HG02981 (cell line): ENCODE measurements around the gene SMIM3.
"Not testable (repeated sequence)": the region's sequence is repeated elsewhere in the genome, so short reads cannot be mapped to it uniquely, and the experiment has no call there.

Experiments used
- ATAC-seq: cut with Tn5 transposase; IDR thresholded peaks from one replicate; pipeline ENCODE4 v1.9.1; 2021; ENCODE audit warnings: mild to moderate bottlenecking, moderate library complexity; ENCODE audit not compliant: unreplicated experiment

Gene SMIM3, protein sequence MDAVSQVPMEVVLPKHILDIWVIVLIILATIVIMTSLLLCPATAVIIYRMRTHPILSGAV

DNA sequence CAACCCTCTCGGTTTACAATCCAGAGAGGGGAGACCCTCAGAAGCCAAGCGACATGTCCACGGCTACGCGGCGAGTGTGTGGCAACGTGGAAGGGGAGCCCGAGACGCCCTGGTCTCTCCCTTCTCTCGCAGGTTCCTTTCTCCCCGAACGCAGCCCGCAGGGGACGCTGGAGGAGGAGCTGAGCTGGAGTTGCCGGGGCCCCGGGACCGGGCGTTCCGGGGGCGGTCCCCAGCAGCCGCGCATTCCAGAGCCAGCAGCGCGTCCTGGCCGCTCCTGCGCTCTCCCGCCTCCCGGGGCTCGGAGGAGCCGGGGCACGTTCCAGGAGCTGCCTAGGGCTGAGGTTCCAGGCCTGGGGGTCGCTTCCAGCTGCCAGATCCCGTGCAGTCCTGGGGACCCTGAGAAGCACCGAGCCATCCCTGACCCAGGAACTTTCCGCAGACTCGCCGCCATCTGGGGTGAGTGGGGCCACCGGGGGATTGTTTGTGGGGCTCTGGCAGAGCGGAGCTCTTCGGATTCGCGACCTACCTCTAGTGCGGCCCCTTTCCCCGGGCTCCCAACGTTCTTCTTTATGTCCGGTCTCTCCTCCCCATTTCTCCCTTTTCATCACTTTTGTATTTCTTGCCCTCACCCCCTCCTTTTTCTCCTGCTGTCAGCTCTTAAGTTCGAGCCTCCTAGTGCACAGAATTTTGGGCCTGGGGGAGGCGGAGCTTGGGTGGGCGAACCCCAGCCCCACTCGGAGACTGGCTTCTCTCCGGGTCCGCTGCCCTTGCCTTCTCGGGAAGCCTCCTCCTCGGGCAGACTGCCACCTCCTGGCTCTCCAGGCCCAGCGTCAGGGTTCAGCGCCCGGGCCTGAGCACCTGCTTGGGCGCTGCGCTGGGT is at the start of gene SMIM3:
Gene SMIM3, plus strand, starts transcription at position 241 of the 880 bp plus-strand sequence. CDS start 16,684 bp downstream, outside the sequence.
- ATAC-seq, result no peak

DNA sequence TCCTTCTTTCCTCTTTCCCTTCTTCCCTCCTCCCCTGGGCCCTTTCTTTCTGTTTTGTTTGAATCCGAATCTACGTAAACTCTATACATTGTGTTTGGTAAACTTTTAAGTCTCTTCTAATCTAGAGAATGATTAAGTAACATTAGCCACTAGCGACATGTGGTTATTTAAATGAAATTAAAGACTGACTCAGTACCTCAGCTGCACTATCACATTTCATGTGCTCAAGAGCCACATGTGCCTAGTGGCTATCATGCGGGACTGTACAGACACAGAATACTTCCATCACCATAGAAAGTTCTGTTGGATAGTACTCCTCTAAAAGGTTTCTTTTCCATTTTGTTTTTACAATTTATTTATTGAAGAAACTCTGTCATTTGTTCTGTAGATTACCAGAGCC is 48.7 kb upstream of the SMIM3 start:
- no peak for ATAC-seq

DNA sequence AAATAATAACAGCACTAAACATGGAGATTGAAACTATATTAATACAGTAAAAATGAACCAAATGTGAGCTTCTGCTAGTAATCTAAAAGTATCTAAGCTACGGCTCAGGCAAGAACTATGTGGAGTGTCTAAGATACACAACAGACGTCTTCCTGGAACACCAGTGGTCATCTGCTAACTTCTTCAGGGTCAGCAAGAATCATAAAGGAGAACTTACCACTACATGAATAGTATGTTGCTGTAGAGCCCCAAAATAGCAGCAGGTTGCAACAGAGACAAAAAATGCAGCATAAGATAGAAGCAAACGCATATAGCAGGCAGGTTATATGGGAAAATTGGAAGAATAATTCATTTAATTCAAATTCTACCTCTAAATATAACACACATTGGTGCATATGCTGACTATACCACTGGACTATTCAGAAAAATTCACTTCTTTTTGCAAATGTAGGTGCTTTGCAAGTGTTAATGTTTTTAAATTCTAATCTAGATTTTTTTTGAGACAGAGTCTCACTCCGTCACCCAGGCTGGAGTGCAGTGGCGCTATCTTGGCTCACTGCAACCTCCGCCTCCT is 46.8 kb upstream of the SMIM3 start:
- ATAC-seq, result no peak

DNA sequence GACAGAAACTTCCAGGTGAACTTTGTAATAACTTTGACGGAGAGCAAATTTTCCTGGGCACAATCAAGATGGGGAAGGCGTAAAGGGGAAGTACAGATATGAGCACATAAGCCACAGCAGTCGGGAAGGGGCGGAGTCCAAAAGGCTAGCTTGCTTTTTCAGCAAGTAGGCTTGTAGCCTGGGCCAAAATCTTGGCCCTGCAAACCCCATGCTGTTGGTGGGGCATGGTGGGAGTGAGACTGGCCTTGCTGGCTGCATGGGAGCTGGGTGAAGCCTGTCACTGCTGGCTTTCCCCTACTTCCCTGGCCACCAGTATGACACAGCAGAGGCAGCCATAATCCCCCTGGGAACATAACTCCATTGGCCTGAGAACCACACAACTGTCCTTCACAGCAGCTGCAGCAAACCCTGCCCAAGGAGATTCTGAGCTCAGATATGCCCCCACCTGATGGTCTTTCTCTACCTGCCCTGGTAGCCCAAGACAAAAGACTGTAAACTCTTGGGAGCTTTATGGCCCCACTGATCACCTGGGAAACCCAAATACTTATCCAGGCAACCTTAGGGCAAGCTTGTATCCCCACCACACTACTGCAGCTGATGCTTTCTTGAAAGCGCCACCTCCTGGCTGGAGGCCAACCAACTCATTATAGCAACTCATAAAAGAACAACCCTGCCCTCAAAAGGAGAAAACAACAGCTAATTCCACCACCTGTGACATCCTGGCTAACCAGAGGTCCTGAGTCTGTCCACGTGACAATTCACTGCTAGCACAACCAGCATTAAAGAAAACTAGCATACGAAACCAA is 43.8 kb upstream of the SMIM3 start:
- no peak for ATAC-seq

DNA sequence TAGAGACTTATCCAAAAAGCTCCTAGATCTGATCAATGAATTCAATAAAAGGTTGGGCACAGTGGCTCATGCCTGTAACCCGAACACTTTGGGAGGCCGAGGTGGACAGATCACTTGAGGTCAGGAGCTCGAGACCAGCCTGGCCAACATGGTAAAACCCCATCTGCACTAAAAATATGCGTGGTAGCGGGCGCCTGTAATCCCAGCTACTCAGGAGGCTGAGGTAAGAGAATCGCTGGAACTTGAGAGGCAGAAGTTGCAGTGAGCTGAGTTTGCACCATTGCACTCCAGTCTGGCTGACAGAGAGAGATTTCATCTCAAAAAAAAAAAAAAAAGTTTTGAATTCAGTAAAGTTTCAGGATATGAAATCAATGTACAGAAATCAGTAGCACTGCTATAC is 39.7 kb upstream of the SMIM3 start:
- ATAC-seq, result no peak

DNA sequence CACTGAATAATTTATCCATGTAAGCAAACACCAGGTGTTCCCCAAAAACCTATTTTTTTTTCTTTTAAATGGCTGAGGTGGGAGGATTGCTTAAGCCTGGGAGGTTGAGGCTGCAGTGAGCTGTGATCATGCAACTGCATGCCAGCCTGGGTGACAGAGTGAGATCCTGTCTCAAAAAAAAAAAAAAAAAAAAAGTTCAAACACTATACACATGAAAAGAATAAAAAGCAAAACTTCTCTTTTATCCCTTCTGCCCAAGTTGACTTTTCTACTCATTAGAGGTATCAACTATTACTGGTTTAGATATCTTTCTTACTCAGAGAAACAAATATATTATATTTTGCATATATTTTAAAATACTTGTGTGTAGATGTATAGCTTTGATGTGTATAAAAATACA is 37.6 kb upstream of the SMIM3 start:
- ATAC-seq, result no peak

DNA sequence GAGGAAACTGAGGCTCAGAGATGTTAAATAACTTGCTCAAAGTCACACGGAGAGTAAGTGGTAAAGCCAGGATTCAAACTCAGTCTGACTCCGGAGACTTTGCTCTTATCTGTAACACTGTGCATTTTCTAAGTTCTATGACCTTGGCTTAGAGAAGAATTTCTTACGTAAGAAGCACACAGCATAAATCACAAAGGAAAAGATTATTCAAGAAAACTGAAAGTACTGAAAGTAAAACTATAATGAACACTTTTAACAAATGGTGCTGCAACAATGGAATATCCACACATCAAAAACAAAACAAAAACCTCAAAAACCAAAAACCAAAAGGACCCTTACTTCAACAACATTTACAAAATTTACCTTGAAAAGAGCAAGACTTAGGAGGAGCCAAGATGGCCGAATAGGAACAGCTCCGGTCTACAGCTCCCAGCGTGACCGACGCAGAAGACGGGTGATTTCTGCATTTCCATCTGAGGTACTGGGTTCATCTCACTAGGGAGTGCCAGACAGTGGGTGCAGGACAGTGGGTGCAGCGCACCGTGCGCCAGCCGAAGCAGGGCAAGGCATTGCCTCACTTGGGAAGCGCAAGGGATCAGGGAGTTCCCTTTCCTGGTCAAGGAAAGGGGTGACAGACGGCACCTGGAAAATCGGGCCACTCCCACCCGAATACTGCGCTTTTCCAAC is 36.0 kb upstream of the SMIM3 start:
- ATAC-seq, result not testable (repeated sequence)

DNA sequence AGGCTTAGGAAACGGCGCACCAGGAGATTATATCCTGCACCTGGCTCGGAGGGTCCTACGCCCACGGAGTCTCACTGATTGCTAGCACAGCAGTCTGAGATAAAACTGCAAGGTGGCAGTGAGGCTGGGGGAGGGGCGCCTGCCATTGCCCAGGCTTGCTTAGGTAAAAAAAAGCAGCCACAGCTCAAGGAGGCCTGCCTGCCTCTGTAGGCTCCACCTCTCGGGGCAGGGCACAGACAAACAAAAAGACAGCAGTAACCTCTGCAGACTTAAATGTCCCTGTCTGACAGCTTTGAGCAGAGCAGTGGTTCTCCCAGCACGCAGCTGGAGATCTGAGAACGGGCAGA is 35.4 kb upstream of the SMIM3 start:
- ATAC-seq, result not testable (repeated sequence)

DNA sequence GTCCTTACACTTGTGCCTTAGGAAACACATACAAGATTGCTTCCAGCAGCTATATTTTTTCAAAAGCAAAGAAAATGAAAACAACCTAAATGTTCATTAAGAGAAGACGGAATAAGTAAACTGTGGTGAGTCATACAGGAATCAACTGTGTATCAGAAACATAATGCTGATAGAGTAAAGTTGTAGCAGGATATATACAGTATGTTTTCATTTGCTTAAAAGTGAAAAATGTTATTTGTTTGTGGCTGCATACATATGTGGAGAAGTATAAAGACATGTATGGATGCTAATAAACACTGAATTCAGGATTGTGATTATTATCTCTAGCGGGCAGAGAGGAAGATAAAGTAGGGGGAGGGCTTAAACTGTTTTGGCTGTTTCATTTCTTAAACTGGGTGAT is 28.1 kb upstream of the SMIM3 start:
- ATAC-seq, result no peak

DNA sequence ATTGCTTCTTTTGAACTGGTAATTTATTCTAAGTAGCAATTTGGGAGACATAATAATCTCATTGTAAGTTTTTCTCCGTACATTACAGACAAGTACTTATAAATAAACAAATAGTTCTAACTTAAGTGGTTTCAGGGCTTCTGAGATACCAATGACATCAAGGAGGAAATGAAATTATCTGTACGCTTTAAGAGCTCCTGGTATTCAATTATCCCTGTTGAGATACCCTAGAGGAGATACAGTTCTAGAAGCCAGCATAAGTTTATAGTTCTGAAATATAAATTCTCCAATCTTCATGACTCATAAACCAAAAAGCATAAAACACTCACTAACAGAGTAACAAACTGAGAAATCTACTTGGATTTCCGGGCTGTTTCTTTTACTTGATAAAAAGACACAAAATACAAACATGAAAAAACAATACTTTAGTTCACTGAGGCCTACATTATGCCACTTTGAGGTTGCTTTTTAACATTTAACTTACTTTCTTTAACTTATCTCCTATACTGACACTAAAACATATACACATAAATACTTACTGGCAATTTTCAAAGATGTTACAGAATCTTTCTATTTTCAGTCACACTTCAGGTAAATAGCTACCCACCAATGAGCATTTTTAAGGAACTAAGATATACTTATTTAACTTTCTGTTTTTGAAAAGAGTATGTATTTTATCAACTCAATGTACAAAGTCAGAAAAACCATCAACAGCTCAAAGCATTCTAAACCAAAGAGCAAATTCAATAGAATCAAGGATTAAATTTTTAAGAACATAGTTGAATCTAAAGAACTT is 27.3 kb upstream of the SMIM3 start:
- no peak for ATAC-seq

DNA sequence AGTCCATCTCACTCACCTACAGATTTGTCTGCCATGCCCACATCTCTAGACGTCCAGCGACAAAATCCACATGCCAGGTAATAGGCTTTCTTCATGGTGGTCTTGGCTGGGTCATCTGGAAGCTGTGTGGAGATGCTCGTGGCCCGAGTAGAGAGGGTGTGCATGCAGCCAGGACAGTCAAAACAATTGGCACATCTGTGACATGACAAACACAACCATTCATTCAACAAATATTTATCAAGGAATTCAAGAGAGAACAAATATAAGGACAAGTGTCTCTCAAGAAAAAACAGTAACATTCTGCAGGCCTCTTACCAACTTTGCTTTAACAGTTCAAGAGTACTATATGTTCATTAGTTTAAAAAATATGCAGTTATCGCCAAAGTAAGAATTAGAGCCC is 25.1 kb upstream of the SMIM3 start:
- no peak for ATAC-seq

DNA sequence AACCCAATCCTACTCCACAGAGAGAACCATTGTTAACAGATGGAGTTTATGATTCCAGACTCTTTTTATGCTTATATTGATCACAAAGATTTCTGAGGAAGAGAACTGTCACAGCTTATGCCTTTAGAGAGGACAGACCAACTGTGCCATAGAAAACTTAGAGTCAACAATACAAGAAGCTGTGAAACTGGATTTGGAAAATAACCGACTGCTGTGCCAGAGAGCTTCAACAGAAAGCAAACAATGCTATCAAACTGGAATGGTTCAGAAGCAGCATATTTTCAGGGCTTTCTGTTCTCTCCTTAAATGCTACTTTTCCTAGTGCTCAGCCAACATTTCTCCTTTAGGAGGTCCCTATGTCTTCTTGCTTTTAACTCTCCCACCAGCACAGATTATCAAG is 24.7 kb upstream of the SMIM3 start:
- no peak for ATAC-seq

DNA sequence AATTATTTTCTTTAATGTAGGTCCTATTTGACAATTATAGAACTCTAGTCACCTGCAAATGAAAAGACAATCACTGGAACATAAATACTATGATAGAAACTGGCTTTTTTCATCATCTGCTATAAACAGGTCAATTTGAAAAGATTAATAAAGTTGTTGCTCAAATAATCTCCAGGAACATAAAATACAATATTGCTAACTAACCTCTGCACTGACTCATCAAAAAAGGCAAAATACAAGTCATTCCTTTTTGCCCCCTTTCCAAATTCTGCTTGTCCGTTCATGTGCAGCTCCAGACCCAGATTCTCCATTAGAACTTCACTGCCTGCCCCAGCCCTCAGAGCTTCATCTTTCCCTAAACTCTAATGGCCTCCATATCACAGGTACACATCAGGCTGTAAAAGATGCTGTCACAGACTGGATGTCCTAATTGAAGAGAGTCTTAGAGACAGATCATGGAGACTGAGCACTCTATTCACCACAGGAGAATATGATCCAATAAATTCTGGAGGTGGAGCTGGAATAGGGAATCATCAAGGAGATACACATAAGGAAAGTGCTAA is 21.4 kb upstream of the SMIM3 start:
- no peak for ATAC-seq

DNA sequence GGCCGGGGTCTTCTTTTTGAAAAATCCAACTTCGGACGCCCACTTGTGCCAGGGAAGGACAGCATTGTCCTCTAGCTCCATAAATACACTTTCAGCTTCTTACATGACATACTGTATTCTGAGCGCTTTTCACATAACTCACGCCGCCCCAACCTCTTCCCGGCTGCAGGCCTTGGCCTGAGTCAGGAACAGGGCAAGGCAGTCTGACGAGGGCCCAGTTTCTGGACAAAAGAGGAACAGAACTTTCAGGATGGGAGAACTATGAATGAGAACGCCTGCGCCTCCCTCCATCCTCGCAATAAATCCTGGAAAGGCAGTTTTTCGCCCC is 20.4 kb upstream of the SMIM3 start:
- ATAC-seq, result peak; percentile 5

DNA sequence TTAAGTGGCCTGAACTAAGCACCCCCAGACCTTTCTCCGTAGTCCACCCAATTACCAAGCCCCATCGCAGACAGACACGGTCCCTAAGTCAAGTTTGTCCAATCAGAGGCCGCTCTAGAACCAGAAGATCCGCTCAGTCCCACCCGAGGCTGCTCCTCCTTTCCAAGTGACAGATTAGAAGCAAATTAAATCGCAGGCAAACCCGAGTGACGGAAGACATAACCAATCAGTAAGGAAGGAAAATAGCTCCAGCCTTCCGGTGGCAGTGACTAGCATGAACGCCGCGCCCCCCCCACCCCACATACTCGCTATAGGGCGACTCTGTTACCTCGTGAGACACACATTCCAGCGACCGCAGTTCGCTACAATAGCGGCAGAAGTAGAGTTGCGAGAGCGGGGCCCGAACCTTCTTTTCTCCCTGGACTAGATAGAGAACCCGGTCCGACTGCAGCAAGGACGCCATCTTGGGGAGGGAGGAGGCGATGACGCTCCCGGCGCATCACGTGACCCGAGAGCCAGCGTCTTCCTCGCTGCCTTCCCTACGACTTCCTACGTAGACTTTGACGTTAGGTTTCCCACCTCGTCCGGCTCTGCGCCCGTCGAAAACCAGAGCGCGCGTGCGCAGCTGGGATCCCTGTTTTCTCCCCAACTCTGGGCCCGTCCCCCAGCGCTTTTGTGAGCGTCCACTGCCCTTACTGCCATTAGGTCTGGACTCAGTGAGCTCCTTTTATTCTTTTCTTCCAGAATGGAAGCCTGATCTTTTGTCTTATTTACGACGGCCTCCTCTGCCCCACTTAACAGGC is 19.8 kb upstream of the SMIM3 start, which contains the start of gene DCTN4:
Gene DCTN4, minus strand, starts transcription at position 487 of the 803 bp plus-strand sequence. Its CDS starts 24 bp downstream, at position 463.
- ATAC-seq, result peak; percentile 97

DNA sequence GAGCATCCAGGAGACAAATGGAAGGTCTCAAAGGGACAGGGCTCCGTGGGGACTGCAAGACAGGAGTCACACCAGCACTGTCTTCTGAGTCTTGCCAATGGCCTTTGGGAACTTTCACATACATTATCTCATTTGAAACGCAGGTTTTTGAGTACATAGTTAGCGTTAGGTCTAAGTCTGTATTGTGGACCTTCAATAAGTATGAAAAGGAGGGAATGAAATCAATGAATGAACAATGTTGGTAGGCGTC is 19.3 kb upstream of the SMIM3 start:
- ATAC-seq, result no peak

DNA sequence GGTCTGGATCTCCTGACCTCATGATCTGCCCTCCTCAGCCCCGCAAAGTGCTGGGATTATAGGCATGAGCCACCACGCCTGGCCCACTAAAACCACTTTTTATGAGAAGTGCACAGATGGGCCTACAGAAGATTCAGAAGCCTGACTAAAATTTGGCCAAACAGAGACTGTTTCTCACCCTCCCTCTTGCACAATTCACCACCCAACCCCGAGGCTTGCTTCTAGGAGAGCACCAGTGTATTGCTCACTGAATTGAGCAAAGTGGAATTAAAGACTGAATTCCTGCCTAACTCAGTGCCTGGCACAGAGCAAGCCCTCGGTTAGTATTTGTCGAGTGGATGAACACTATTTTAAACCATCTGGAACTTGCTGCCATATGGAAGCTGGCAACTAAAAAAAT is 16.3 kb upstream of the SMIM3 start:
- no peak for ATAC-seq

DNA sequence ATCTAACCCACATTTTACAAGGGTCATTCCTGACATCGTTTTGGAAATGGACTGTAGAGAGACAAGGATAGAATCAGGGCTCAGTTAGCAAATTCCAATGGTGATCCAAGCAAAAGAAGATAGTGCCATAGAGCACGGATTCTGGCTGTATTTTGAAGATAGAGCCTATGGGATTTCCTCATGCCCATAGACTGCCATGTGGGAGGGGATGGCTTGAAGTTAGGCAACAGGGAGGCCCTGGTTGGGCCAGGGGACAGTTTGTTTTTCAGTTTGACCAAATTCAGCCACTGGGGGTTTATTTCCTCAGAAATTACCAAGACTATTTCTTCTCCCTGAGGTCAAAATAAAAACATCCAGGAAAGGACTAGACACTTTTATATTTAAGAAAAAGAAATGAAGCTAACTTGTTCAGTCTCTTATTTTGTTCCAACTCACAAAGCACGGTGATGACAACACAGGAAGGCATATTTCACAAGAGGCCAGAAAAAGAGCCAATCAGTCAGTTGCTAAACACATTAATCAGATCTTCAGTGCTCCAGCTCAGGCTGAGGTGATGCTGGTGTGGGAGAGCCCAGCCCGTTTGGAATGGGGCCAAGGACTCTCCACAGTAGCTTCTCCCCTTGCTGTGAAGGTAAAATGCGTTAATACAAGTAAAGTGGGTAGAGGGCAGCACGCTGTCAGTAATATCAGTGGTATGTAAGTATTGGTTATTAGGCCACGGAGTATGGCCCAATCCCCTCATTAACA is 15.4 kb upstream of the SMIM3 start:
- ATAC-seq, result no peak

DNA sequence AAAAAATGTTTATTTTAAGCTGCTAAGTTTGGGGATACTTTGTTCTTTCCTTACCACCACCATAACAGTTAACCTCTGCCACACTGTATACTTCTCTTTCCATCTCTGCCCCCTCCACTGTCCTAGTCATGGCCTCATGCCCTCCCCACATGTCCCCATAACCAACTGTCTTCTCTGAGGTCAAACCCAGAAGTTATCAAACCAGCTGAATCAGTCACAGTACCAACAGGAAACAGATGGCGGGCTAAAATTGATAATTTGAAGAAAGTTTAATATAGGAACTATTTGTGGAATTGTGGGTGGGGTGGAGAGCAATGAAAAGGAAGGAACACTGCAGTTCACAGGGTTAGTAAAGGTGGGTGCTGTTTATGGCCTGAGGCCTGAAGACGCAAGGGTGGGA is 14.0 kb upstream of the SMIM3 start:
- ATAC-seq, result no peak
